ENCODE results near the gene METTL25.

Gene METTL25

GRCh38 chr12:82406651-82407050, 48.3 kb downstream of the METTL25 start:
- TF ChIP-seq ZFX (IDR thresholded peaks at IDR 0.05) = no peak
- TF ChIP-seq, protein P1, sequence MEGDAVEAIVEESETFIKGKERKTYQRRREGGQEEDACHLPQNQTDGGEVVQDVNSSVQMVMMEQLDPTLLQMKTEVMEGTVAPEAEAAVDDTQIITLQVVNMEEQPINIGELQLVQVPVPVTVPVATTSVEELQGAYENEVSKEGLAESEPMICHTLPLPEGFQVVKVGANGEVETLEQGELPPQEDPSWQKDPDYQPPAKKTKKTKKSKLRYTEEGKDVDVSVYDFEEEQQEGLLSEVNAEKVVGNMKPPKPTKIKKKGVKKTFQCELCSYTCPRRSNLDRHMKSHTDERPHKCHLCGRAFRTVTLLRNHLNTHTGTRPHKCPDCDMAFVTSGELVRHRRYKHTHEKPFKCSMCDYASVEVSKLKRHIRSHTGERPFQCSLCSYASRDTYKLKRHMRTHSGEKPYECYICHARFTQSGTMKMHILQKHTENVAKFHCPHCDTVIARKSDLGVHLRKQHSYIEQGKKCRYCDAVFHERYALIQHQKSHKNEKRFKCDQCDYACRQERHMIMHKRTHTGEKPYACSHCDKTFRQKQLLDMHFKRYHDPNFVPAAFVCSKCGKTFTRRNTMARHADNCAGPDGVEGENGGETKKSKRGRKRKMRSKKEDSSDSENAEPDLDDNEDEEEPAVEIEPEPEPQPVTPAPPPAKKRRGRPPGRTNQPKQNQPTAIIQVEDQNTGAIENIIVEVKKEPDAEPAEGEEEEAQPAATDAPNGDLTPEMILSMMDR (conservative IDR thresholded peaks at IDR 0.05) = no peak

DNA sequence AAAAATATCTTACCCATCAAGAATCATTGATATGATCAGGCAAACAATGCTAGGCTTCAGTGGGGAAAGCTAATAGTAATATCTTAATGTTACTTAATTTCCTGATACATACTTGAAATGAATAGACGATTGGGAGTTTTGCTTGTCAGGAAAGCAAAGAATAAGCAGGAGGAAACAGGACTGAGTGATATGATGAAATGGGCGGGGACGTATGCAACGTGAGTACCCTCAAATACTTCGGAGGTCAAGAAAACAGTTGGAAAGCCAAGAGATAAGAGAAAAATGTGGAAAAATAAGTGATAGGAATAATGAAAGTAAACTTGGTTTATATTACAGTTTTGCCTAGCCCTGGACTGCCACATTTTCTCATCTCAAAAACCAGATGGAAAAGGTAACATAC, 49.2 kb downstream of the METTL25 start:
- no peak for TF ChIP-seq ZFX (IDR thresholded peaks at IDR 0.05)
- TF ChIP-seq, protein P1 (conservative IDR thresholded peaks at IDR 0.05) = no peak
- H3K27ac ChIP-seq = no peak overlapping the region

More at GRCh38 chr12:82406651-82407050, 48.3 kb downstream of the METTL25 start:
- H3K27ac ChIP-seq = no peak overlapping the region

- no peak overlapping the region for H3K27ac ChIP-seq
- no peak for TF ChIP-seq ZFX (IDR thresholded peaks at IDR 0.05)
- TF ChIP-seq, protein P1 (conservative IDR thresholded peaks at IDR 0.05) = no peak
These were observed 50.5 kb downstream of the METTL25 start for GRCh38 chr12:82408844-82409243.

GRCh38 chr12:82411546-82412230, 53.4 kb downstream of the METTL25 start:
- no peak for TF ChIP-seq ZFX (IDR thresholded peaks at IDR 0.05)
- TF ChIP-seq, protein P1 (conservative IDR thresholded peaks at IDR 0.05) = no peak

DNA sequence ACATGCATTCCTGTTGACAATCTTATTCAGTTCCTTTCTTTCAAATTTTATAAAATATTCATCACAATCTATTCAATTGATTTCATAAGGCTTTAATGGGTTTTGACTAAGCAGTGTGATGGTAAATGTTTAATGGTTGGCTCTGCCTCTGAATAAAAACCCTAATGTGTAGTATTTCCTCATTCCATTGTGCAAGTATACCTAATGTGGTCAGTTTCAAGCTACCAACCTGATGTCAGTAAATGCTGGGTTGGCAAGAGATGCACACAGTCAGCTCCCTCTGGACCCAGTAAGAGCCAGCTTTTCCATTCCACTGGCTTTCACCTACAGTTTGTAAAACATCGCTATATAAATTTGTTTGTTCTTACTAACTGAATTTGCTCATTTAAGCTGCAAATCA, 53.9 kb downstream of the METTL25 start:
- H3K27ac ChIP-seq = no peak overlapping the region

More at GRCh38 chr12:82411546-82412230, 53.4 kb downstream of the METTL25 start:
- no peak overlapping the region for H3K27ac ChIP-seq

GRCh38 chr12:82414044-82414443, 55.7 kb downstream of the METTL25 start:
- H3K27ac ChIP-seq = no peak overlapping the region
- TF ChIP-seq ZFX (IDR thresholded peaks at IDR 0.05) = no peak
- TF ChIP-seq, protein P1 (conservative IDR thresholded peaks at IDR 0.05) = no peak

More for the DNA sequence above, 53.9 kb downstream of the METTL25 start:
- TF ChIP-seq ZFX (IDR thresholded peaks at IDR 0.05) = no peak
- TF ChIP-seq, protein P1 (conservative IDR thresholded peaks at IDR 0.05) = no peak

- no peak overlapping the region for H3K27ac ChIP-seq
- TF ChIP-seq, protein P1 (conservative IDR thresholded peaks at IDR 0.05) = no peak
- TF ChIP-seq ZFX (IDR thresholded peaks at IDR 0.05) = no peak
These were observed 56.6 kb downstream of the METTL25 start for GRCh38 chr12:82414926-82415325.

Data from C4-2B (cell line).